ENCODE data around the gene PAIP2B. TPM values are rescaled to one million over a fixed set of nuclear protein-coding genes. Genes with fewer than 3 reads are reported as not detected.
"Not testable (repeated sequence)": the region's sequence is repeated elsewhere in the genome, so short reads cannot be mapped to it uniquely, and the experiment has no call there.

PAIP2B gene
- total RNA-seq, 1 donor from 2014 or later: 1.4 TPM

DNA sequence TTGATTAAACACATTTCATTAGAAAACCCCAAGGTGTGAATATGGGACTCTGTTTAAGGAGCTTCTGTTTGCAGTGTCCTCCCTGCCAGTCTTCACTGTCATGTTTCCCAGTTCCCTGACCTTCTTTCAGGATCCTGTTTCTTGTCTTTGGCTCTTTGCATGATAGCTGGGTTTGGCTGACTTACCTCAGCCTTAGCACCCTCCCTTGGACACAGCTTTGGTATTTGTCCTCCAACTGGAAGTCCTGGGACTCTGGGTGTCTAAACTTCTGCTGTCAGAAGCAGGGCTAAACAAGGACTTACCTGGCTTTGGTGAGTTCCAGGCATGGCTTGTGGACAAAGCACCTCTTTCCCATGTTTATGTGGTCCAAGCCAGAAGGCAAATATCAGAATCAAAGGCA, 11.2 kb upstream of the PAIP2B start:
- DNase-seq (ENCODE audit: low read depth): no peak
- TF ChIP-seq, protein P1, sequence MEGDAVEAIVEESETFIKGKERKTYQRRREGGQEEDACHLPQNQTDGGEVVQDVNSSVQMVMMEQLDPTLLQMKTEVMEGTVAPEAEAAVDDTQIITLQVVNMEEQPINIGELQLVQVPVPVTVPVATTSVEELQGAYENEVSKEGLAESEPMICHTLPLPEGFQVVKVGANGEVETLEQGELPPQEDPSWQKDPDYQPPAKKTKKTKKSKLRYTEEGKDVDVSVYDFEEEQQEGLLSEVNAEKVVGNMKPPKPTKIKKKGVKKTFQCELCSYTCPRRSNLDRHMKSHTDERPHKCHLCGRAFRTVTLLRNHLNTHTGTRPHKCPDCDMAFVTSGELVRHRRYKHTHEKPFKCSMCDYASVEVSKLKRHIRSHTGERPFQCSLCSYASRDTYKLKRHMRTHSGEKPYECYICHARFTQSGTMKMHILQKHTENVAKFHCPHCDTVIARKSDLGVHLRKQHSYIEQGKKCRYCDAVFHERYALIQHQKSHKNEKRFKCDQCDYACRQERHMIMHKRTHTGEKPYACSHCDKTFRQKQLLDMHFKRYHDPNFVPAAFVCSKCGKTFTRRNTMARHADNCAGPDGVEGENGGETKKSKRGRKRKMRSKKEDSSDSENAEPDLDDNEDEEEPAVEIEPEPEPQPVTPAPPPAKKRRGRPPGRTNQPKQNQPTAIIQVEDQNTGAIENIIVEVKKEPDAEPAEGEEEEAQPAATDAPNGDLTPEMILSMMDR (conservative IDR thresholded peaks at IDR 0.05; ENCODE audit: low read depth, low read length): no peak

DNA sequence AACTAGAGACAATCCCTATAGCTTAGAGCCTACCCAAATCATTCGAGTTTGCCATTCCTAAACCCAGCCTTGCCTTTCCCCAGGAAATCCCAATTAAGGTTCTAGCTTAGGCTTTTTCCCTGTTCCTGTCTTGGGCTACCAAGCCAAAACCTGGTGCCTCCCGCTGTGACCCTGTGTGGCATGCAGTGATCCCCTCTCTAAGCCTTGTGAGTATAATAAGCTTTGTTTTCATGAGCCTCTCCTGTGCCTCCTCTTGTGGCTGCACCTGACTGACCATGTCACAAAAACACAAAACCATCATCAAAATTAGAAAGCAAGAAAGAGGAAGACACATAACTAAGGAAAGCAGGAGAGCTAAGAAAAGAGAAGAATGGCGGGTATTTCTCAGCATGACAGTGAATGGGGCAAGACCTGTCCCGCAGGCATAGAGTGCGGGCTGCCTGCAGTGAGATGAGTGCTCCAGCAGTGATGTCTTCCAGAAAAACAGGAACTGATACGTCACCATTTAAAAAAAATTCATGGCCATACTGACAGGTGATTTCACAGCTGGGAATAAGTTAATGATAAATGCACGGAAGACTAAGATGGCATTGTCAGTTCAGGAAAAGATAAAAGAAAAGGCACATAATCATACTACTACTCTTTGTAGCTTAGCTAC, 9.2 kb upstream of the PAIP2B start:
- no peak overlapping the region for H3K4me3 ChIP-seq (ENCODE audit: low read depth, low read length)
- TF ChIP-seq, protein P1 (conservative IDR thresholded peaks at IDR 0.05; ENCODE audit: low read depth, low read length): no peak

More for the DNA sequence above, 11.2 kb upstream of the PAIP2B start:
- no peak overlapping the region for H3K4me3 ChIP-seq (ENCODE audit: low read depth, low read length)

DNA sequence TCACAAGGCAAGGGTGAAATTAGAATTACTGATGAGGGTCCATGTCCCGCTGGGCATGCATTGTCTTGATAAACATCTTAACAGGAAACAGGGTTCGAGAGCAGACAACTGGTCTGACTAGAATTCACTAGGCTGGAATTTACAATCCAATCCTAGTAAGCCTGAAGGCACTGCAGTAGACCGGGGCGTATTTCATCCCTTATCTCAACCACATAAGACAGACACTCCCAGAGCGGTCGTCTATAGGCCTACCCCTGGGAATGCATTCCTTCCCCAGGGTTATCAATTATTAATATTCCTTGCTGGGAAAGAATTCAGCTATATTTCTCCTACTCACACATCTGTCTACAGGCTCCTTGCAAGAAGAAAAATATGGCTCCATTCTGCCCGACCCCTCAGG, 6.2 kb upstream of the PAIP2B start:
- not testable (repeated sequence) for H3K4me3 ChIP-seq (ENCODE audit: low read depth, low read length); DNase-seq (ENCODE audit: low read depth)

More for the DNA sequence above, 9.2 kb upstream of the PAIP2B start:
- no peak for DNase-seq (ENCODE audit: low read depth)

DNA sequence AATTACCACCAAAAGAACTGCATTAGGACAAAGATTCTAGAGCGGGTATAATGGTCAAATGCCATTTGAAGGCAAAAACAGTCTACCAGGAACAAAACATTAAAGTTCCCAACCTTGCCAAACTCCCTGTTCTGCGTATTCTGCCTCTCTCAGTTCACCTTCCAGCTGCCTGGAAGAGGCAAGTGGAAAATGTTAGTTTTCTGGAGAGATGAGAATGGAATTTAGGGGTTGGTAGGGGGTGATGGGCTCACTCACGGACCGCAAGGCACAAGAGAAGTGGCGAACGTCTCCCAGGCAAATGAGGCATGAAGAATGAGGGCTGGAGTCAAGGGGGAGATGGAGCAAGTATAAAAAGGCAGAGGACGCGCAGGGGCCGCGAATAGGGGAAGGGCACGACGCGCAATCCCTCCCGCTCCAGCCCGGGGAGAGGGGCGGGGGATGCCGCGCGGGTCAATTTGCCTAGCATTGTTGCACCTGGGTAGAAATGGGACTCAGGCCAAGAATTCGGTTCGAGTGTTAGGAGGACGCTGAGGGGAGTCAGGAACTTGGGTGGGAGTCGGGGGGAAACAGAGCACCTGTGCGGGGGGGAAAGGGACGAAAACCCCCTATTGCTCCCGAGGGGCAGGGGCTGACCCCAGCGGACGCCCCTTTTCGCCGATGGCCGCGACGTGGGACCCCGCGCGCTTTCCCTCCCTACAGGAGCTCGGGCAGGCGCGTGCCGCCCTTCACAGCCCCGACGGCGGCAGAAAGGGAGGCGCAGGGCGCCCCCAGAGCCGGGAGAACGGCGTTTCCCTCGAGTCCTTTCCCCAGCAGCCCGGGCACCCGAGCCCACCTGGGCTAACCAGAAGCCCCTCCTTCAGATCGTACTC, 573 bp downstream of the PAIP2B start:
- TF ChIP-seq, protein P1 (conservative IDR thresholded peaks at IDR 0.05; ENCODE audit: low read depth, low read length): peak; percentile 8

DNA sequence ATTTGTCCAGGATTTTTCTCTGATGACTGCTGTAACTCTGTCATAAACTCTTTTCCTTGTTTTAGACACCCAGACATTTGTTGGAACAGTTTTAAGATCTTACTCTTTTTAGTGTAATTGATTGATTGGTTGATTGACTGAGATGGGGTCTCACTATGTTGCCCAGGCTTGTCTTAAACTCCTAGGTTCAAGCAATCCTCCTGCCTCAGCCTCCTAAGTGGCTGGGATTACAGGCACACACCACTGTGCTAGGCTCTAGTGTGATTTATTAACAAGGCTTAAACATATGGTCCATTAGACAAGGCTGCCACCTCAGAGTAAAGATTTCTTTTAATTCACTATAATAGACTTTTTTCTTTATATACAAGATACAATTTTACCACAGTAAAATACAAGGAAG, 2.0 kb downstream of the PAIP2B start:
- TF ChIP-seq, protein P1 (conservative IDR thresholded peaks at IDR 0.05; ENCODE audit: low read depth, low read length): no peak
- H3K4me3 ChIP-seq (ENCODE audit: low read depth, low read length): no peak overlapping the region
- DNase-seq (ENCODE audit: low read depth): no peak

More for the DNA sequence above, 573 bp downstream of the PAIP2B start:
- no peak for DNase-seq (ENCODE audit: low read depth)
- peak overlapping the region; percentile 73 for H3K4me3 ChIP-seq (ENCODE audit: low read depth, low read length)

DNA sequence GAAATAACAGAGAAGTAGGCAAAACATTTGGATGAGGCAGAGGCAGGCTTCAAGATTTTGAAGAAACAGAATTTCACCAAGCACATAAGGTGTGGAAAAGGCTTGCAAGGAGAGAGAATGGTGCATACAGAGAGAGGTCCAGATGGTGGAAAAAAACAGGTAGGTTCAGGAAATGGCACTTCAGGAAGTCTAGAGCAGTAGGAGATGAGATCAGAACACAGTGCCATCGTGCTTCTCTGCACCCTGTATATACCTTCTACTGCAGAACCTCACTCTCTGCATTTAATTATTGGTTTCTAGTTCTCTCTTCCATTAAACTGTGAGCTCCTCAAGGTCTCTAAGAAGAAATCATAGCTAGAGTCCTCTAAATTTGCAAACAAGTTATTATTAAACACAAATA, 2.4 kb downstream of the PAIP2B start:
- no peak overlapping the region for H3K4me3 ChIP-seq (ENCODE audit: low read depth, low read length)
- no peak for DNase-seq (ENCODE audit: low read depth)
- TF ChIP-seq, protein P1 (conservative IDR thresholded peaks at IDR 0.05; ENCODE audit: low read depth, low read length): no peak

DNA sequence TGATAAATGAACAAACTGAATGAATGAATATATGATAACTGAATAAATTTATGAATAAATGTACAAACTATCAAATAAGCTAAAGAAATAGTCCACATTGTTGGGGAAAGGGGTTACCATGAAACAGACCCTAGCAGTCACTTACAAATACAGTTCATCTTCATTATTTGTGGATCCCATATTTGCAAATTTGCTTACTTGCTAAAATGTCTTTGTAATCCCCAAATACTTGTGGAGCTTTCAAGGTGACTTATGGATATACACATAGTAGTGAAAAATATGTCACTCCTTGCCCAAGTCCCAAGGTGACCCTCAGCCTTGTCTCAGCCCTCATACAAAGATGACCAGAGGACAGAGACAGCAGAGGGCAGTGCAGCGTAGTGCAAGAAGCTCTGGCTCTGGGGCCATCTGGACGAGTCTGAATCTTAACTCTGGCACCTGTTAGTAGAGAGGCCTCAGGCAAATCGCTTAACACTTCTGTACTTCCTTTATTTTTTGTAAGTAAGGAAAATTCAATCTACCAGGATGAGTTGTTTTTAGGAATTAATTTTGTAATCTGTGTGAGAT, 3.1 kb downstream of the PAIP2B start:
- DNase-seq (ENCODE audit: low read depth): no peak
- no peak overlapping the region for H3K4me3 ChIP-seq (ENCODE audit: low read depth, low read length)
- TF ChIP-seq, protein P1 (conservative IDR thresholded peaks at IDR 0.05; ENCODE audit: low read depth, low read length): peak; percentile 80

Data from epithelial cell of proximal tubule (primary cell).